ENCODE results near the gene SLC39A11.
"Not testable (repeated sequence)": the region's sequence is repeated elsewhere in the genome, so short reads cannot be mapped to it uniquely, and the experiment has no call there.

SLC39A11 gene

GRCh38 chr17:72927760-72928159 is 164.7 kb downstream of the SLC39A11 start:
- no peak for DNase-seq (ENCODE audit: low read depth in 2 of 2, low spot score in 1 of 2)

GRCh38 chr17:72927146-72927545 is 165.3 kb downstream of the SLC39A11 start:
- no peak for DNase-seq (ENCODE audit: low read depth in 2 of 2, low spot score in 1 of 2)

- no peak for DNase-seq (ENCODE audit: low read depth in 2 of 2, low spot score in 1 of 2)
Measured at GRCh38 chr17:72926171-72926570, 166.3 kb downstream of the SLC39A11 start.

- no peak for DNase-seq (ENCODE audit: low read depth in 2 of 2, low spot score in 1 of 2)
Measured at GRCh38 chr17:72924196-72924595, 168.3 kb downstream of the SLC39A11 start.

- no peak for DNase-seq (ENCODE audit: low read depth in 2 of 2, low spot score in 1 of 2)
Measured at GRCh38 chr17:72922219-72922618, 170.3 kb downstream of the SLC39A11 start.

- DNase-seq (ENCODE audit: low read depth in 2 of 2, low spot score in 1 of 2), result no peak
Measured at GRCh38 chr17:72921347-72922054, 171.0 kb downstream of the SLC39A11 start.

- DNase-seq (ENCODE audit: low read depth in 2 of 2, low spot score in 1 of 2), result no peak
Measured at GRCh38 chr17:72920513-72920912, 172.0 kb downstream of the SLC39A11 start.

- no peak for DNase-seq (ENCODE audit: low read depth in 2 of 2, low spot score in 1 of 2)
Measured at GRCh38 chr17:72916991-72917390, 175.5 kb downstream of the SLC39A11 start.

- DNase-seq (ENCODE audit: low read depth in 2 of 2, low spot score in 1 of 2), result no peak
Measured at GRCh38 chr17:72915625-72916081, 176.8 kb downstream of the SLC39A11 start.

GRCh38 chr17:72913142-72913682 is 179.3 kb downstream of the SLC39A11 start:
- no peak for DNase-seq (ENCODE audit: low read depth in 2 of 2, low spot score in 1 of 2)

- DNase-seq (ENCODE audit: low read depth in 2 of 2, low spot score in 1 of 2), result no peak
Measured at GRCh38 chr17:72906306-72906705, 186.2 kb downstream of the SLC39A11 start.

GRCh38 chr17:72903522-72903921 is 189.0 kb downstream of the SLC39A11 start:
- DNase-seq (ENCODE audit: low read depth in 2 of 2, low spot score in 1 of 2), result no peak

GRCh38 chr17:72901657-72902056 is 190.8 kb downstream of the SLC39A11 start:
- no peak for DNase-seq (ENCODE audit: low read depth in 2 of 2, low spot score in 1 of 2)

GRCh38 chr17:72901083-72901482 is 191.4 kb downstream of the SLC39A11 start:
- no peak for DNase-seq (ENCODE audit: low read depth in 2 of 2, low spot score in 1 of 2)

GRCh38 chr17:72900654-72900971 is 191.9 kb downstream of the SLC39A11 start:
- DNase-seq (ENCODE audit: low read depth in 2 of 2, low spot score in 1 of 2), result no peak

GRCh38 chr17:72898725-72899124 is 193.8 kb downstream of the SLC39A11 start:
- no peak for DNase-seq (ENCODE audit: low read depth in 2 of 2, low spot score in 1 of 2)

- DNase-seq (ENCODE audit: low read depth in 2 of 2, low spot score in 1 of 2), result not testable (repeated sequence)
Measured at GRCh38 chr17:72896288-72896687, 196.2 kb downstream of the SLC39A11 start.

- no peak for DNase-seq (ENCODE audit: low read depth in 2 of 2, low spot score in 1 of 2)
Measured at GRCh38 chr17:72891627-72892026, 200.9 kb downstream of the SLC39A11 start.

GRCh38 chr17:72890711-72891110 is 201.8 kb downstream of the SLC39A11 start:
- no peak for DNase-seq (ENCODE audit: low read depth in 2 of 2, low spot score in 1 of 2)

GRCh38 chr17:72887917-72888316 is 204.6 kb downstream of the SLC39A11 start:
- no peak for DNase-seq (ENCODE audit: low read depth in 2 of 2, low spot score in 1 of 2)

- no peak for DNase-seq (ENCODE audit: low read depth in 2 of 2, low spot score in 1 of 2)
Measured at GRCh38 chr17:72887322-72887721, 205.2 kb downstream of the SLC39A11 start.

- DNase-seq (ENCODE audit: low read depth in 2 of 2, low spot score in 1 of 2), result no peak
Measured at GRCh38 chr17:72886622-72887021, 205.9 kb downstream of the SLC39A11 start.

- DNase-seq (ENCODE audit: low read depth in 2 of 2, low spot score in 1 of 2), result no peak
Measured at GRCh38 chr17:72884066-72884465, 208.4 kb downstream of the SLC39A11 start.
